RWPE2 (cell line): ENCODE data around the gene RNF166.

ENCODE experiments used
- ATAC-seq: fragments of 200-7000 bp; cut with Tn5 transposase; 3 replicates; pipeline ENCODE4 v1.9.1; 2021; ENCODE audit warnings: low read depth
- DNase-seq: peaks from one replicate; pipeline ENCODE4 v3.0.0-alpha.2; 2020; ENCODE audit warnings: low spot score
- H3K27ac ChIP-seq: fragments of 450-650 bp; 2 replicates; pipeline ENCODE4 v1.5.1; 2017; ENCODE audit warnings: mild to moderate bottlenecking; ENCODE audit not compliant: poor library complexity, severe bottlenecking
- H3K27me3 ChIP-seq: fragments of 250-450 bp; sonication (Bioruptor Pico); 2 replicates; pipeline ENCODE4 v1.5.1; 2021; ENCODE audit warnings: mild to moderate bottlenecking, moderate library complexity; ENCODE audit not compliant: insufficient read depth, poor library complexity, severe bottlenecking
- H3K36me3 ChIP-seq: fragments of 250-450 bp; sonication (Bioruptor Pico); 2 replicates; pipeline ENCODE4 v1.5.1; 2020; ENCODE audit warnings: low read depth, mild to moderate bottlenecking, moderate library complexity
- H3K4me1 ChIP-seq: fragments of 250-450 bp; sonication (Bioruptor Pico); 2 replicates; pipeline ENCODE4 v1.5.1; 2021; ENCODE audit warnings: mild to moderate bottlenecking, moderate library complexity; ENCODE audit not compliant: insufficient read depth, poor library complexity, severe bottlenecking
- H3K4me3 ChIP-seq: fragments of 250-450 bp; sonication (Bioruptor Pico); 2 replicates; pipeline ENCODE4 v1.5.1; 2021; ENCODE audit warnings: mild to moderate bottlenecking, moderate library complexity; ENCODE audit not compliant: severe bottlenecking
- H3K9me3 ChIP-seq: fragments of 250-450 bp; sonication (Bioruptor Pico); 2 replicates; pipeline ENCODE4 v1.5.1; 2021; ENCODE audit warnings: mild to moderate bottlenecking, moderate library complexity; ENCODE audit not compliant: severe bottlenecking
- CTCF ChIP-seq: fragments of 450-650 bp; IDR thresholded peaks from one replicate; pipeline ENCODE4 v1.5.1; 2017; ENCODE audit warnings: mild to moderate bottlenecking, moderate library complexity; ENCODE audit not compliant: poor library complexity, severe bottlenecking

Gene RNF166

GRCh38 chr16:88700322-88700635 is 5.9 kb downstream of the RNF166 start:
- Histone ChIP-seq H3K36me3 (peaks cover 20% of the 10 kb centered on the region), H3K4me1 (peaks cover 7% of the 10 kb centered on the region), H3K9me3 (no peaks in the 10 kb centered on the region), H3K27me3 (no peaks in the 10 kb centered on the region), H3K27ac (no peak overlapping the region), H3K4me3 (no peak overlapping the region)
- no peak for TF ChIP-seq CTCF
- DNase-seq (no peak), ATAC-seq (no peak)

GRCh38 chr16:88699180-88699579 is 7.0 kb downstream of the RNF166 start:
- ATAC-seq (no peak), DNase-seq (no peak)
- no peaks in the 10 kb centered on the region for H3K27me3 ChIP-seq
- H3K4me3 ChIP-seq = no peak overlapping the region
- no peak for TF ChIP-seq CTCF
- no peaks in the 10 kb centered on the region for H3K9me3 ChIP-seq
- H3K4me1 ChIP-seq = peaks cover 7% of the 10 kb centered on the region
- H3K27ac ChIP-seq = no peak overlapping the region
- peaks cover 20% of the 10 kb centered on the region for H3K36me3 ChIP-seq

- Histone ChIP-seq H3K4me3 (no peak overlapping the region), H3K9me3 (no peaks in the 10 kb centered on the region), H3K27ac (no peak overlapping the region), H3K4me1 (peaks cover 7% of the 10 kb centered on the region), H3K36me3 (peaks cover 20% of the 10 kb centered on the region), H3K27me3 (no peaks in the 10 kb centered on the region)
- no peak for ATAC-seq
- DNase-seq = no peak
- no peak for TF ChIP-seq CTCF
Measured at GRCh38 chr16:88698646-88699045, 7.6 kb downstream of the RNF166 start.

GRCh38 chr16:88697831-88698615 is 8.2 kb downstream of the RNF166 start:
- ATAC-seq = 0 out of 3 replicates have a peak, but pooled peaks have one; percentile 21
- Histone ChIP-seq H3K27ac (no peak overlapping the region), H3K4me3 (no peak overlapping the region), H3K27me3 (no peaks in the 10 kb centered on the region), H3K4me1 (peaks cover 7% of the 10 kb centered on the region), H3K36me3 (peaks cover 20% of the 10 kb centered on the region), H3K9me3 (no peaks in the 10 kb centered on the region)
- peak; percentile 28 for TF ChIP-seq CTCF
- no peak for DNase-seq

GRCh38 chr16:88697116-88697830 is 8.9 kb downstream of the RNF166 start:
- Histone ChIP-seq H3K4me1 (peaks cover 7% of the 10 kb centered on the region), H3K27ac (no peak overlapping the region), H3K9me3 (no peaks in the 10 kb centered on the region), H3K4me3 (no peak overlapping the region), H3K27me3 (no peaks in the 10 kb centered on the region), H3K36me3 (peaks cover 20% of the 10 kb centered on the region)
- DNase-seq (no peak), ATAC-seq (no peak)
- TF ChIP-seq CTCF = no peak
